GM23248 (cell line): ENCODE results near the gene CCR5. TPM values are rescaled to one million over a fixed set of nuclear protein-coding genes. Genes with fewer than 3 reads are reported as not detected.

Source experiments
- DNase-seq: peaks from one replicate; pipeline ENCODE4 v3.0.0-alpha.2; 2015
- H2AFZ ChIP-seq: fragments of 200-600 bp; sonication (generic); 2 replicates; pipeline ENCODE4 v1.6.1; 2016; ENCODE audit warnings: antibody characterized with exemption
- H3F3A ChIP-seq: fragments of 200-600 bp; sonication (generic); 2 replicates; pipeline ENCODE4 v1.6.1; 2016; ENCODE audit warnings: mild to moderate bottlenecking, antibody characterized with exemption, mixed run types; ENCODE audit not compliant: insufficient read depth
- H3K27ac ChIP-seq: fragments of 200-600 bp; sonication (generic); 2 replicates; pipeline ENCODE4 v1.5.1; 2016; ENCODE audit warnings: mild to moderate bottlenecking
- H3K27me3 ChIP-seq: fragments of 200-600 bp; sonication (generic); replicated peaks from 2 replicates; pipeline ENCODE4 v1.6.1; 2016; ENCODE audit warnings: mild to moderate bottlenecking; ENCODE audit not compliant: insufficient read depth
- H3K36me3 ChIP-seq: fragments of 200-600 bp; sonication (generic); 2 replicates; pipeline ENCODE4 v1.6.1; 2016; ENCODE audit warnings: low read depth, mild to moderate bottlenecking
- H3K4me1 ChIP-seq: fragments of 200-600 bp; sonication (generic); 2 replicates; pipeline ENCODE4 v1.6.1; 2016; ENCODE audit warnings: mild to moderate bottlenecking; ENCODE audit not compliant: insufficient read depth
- H3K4me2 ChIP-seq: fragments of 200-600 bp; sonication (generic); one replicate; pipeline ENCODE4 v1.6.1; 2016; ENCODE audit warnings: mild to moderate bottlenecking; ENCODE audit not compliant: unreplicated experiment
- H3K4me3 ChIP-seq: fragments of 200-600 bp; sonication (generic); 2 replicates; pipeline ENCODE4 v1.5.1; 2016; ENCODE audit warnings: mild to moderate bottlenecking
- H3K79me2 ChIP-seq: fragments of 200-600 bp; sonication (generic); 2 replicates; pipeline ENCODE4 v1.6.1; 2016; ENCODE audit warnings: mild to moderate bottlenecking; ENCODE audit not compliant: insufficient read depth
- H3K9ac ChIP-seq: fragments of 200-600 bp; sonication (generic); 2 replicates; pipeline ENCODE4 v1.6.1; 2016; ENCODE audit warnings: mild to moderate bottlenecking
- H3K9me2 ChIP-seq: fragments of 200-600 bp; sonication (generic); 2 replicates; pipeline ENCODE4 v1.6.1; 2016; ENCODE audit warnings: mixed run types, mild to moderate bottlenecking, moderate library complexity; ENCODE audit not compliant: insufficient read depth
- H3K9me3 ChIP-seq: fragments of 200-600 bp; sonication (generic); one replicate; pipeline ENCODE4 v1.6.1; 2017; ENCODE audit warnings: low read depth
- H4K20me1 ChIP-seq: fragments of 200-600 bp; sonication (generic); 2 replicates; pipeline ENCODE4 v1.6.0; 2016; ENCODE audit not compliant: insufficient read depth
- EZH2 ChIP-seq: fragments of 200-600 bp; sonication (generic); IDR thresholded peaks from 2 replicates; pipeline ENCODE4 v1.6.1; 2018; ENCODE audit warnings: antibody characterized with exemption, mild to moderate bottlenecking; ENCODE audit not compliant: insufficient read depth, poor library complexity, severe bottlenecking
- EZH2phosphoT487 ChIP-seq: fragments of 200-600 bp; sonication (generic); IDR thresholded peaks from 2 replicates; pipeline ENCODE4 v1.6.1; 2018; ENCODE audit warnings: antibody characterized with exemption, moderate library complexity, mild to moderate bottlenecking, low read depth; ENCODE audit not compliant: insufficient read depth
- WGBS, 2 experiments: methylation state at CpG; one replicate each; pipeline ENCODE4 v1.1.6; 2015 to 2017; ENCODE audit warnings: low lambda C conversion rate in 2 of 2, low coverage in 1 of 2; ENCODE audit errors: missing lambda C conversion rate in 2 of 2; 5-methylcytosine and 5-hydroxymethylcytosine counted together
- in situ Hi-C: fragments of 300-500 bp; cut with MboI; formaldehyde crosslinking; loops from 2 replicates; pipeline ENCODE4 v1.15.0; 2020
- polyA plus RNA-seq: library from polyadenylated mRNA; unstranded; fragments of >200 nt; fragmentation: Nextera tagmentation; extraction: Ambion mirVana; gene quantifications from 2 replicates; pipeline ENCODE4 v1.2.1, GENCODE V29; 2016
- total RNA-seq: library from RNA; depleted of rRNA; stranded (reverse); fragments of >200 nt; shearing (Covaris generic); gene quantifications from 2 replicates; pipeline ENCODE4 v1.2.3, GENCODE V29; 2014

Gene CCR5
- total and polyA plus RNA-seq, 2 experiments from 2014 or later = not detected

GRCh38 chr3:46393011-46393410 is 22.3 kb downstream of the CCR5 start:
- in situ Hi-C loops = no loop called here
- Histone ChIP-seq H3K4me3 (no peak overlapping the region), H3K9ac (no peak overlapping the region), H3K27me3 (peaks cover 31% of the 10 kb centered on the region), H3K4me1 (no peaks in the 10 kb centered on the region), H2AFZ (no peak overlapping the region), H3K79me2 (no peaks in the 10 kb centered on the region), H3K27ac (no peak overlapping the region), H3K9me2 (no peaks in the 10 kb centered on the region), H3K9me3 (no peaks in the 10 kb centered on the region), H3F3A (no peaks in the 10 kb centered on the region), H3K36me3 (no peaks in the 10 kb centered on the region), H3K4me2 (no peak overlapping the region), H4K20me1 (no peaks in the 10 kb centered on the region)
- no peak for TF ChIP-seq EZH2phosphoT487
- no peak for TF ChIP-seq EZH2
- 51 to 63% methylated on average over 2 of the region's 2 CpGs for WGBS, 2 experiments
- DNase-seq = no peak

DNA sequence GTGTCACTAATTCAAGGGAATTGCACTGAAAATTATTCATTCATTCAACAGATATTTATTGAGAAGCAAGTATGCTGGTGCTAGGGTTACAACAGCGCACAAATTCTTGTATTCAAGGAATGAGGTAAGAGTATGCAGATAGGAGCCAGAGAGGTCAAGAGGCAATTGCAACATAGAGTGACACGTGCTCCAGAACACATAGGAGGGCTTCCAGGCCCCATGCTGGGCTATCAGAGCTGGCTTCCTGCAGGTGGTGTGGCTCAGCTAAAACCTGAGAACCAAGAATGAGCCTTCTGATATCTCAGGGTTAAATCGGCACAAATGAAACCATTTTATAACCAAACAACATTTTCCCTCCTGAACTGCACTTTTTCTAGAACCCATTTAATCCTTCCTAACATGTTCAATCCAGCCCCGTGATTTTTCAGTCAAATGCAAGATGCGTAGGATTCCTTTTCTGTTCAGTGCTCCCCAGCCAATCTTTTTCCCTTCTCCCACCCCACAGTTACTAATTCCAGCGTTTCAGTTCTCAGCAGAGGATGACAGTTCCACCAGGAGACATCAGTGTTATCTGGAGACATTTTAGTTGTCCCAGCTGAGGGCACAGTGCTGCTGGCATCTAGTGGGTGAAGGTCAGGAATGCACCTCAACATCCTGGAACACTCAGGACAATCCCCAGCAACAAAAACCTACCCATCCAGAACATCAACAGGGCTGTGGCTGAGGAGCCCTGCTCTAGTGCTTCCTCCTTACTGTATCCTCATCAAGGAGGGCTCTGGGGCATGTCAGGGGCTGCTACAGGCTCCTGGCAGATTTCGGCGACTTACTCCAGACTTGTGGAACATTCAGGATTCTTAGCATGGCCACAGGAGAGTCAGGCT is 23.0 kb downstream of the CCR5 start:
- Histone ChIP-seq H3K27ac (no peak overlapping the region), H3K79me2 (no peaks in the 10 kb centered on the region), H2AFZ (no peak overlapping the region), H3K27me3 (peaks cover 31% of the 10 kb centered on the region), H3K9ac (no peak overlapping the region), H3K4me1 (no peaks in the 10 kb centered on the region), H3K9me3 (no peaks in the 10 kb centered on the region), H3F3A (no peaks in the 10 kb centered on the region), H3K36me3 (no peaks in the 10 kb centered on the region), H4K20me1 (no peaks in the 10 kb centered on the region), H3K4me2 (no peak overlapping the region), H3K4me3 (no peak overlapping the region), H3K9me2 (no peaks in the 10 kb centered on the region)
- in situ Hi-C loops = no loop called here
- 77 to 79% methylated on average over 8 of the region's 8 CpGs for WGBS, 2 experiments
- no peak for DNase-seq
- TF ChIP-seq EZH2 = no peak
- no peak for TF ChIP-seq EZH2phosphoT487

DNA sequence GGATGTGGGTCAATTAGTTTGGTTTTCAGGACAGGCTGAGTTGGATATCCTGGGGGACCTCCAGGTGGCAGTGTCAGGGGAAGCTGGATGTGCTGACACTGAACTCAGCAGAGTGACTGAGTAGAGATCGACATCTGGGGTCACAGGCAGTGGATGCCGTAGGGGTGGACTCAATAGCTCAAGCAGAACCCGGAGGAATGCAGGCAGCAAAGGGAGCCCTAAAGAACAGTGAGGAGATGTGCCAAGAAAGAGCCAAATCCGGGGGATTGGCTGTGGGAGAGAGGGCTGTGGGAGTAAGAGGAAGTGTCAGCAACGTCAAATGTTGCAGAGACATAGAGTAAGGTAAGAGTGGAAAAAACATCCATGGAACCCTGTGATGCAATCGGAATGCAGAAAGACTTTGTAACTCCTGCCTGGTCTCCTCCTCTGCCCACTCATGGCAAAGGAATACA is 24.5 kb downstream of the CCR5 start:
- Histone ChIP-seq H3K27ac (no peak overlapping the region), H3K36me3 (no peaks in the 10 kb centered on the region), H3K27me3 (peaks cover 25% of the 10 kb centered on the region), H3K9me3 (no peaks in the 10 kb centered on the region), H3K9ac (no peak overlapping the region), H3K4me2 (no peak overlapping the region), H3K4me1 (peaks cover 13% of the 10 kb centered on the region), H3K4me3 (no peak overlapping the region), H3K9me2 (no peaks in the 10 kb centered on the region), H2AFZ (no peak overlapping the region), H4K20me1 (no peaks in the 10 kb centered on the region), H3F3A (peaks cover 11% of the 10 kb centered on the region; the same call in 1 of the 2 replicates), H3K79me2 (no peaks in the 10 kb centered on the region)
- DNase-seq = peak; percentile 45
- 69 to 72% methylated on average over 6 of the region's 6 CpGs for WGBS, 2 experiments
- in situ Hi-C loops = no loop called here
- TF ChIP-seq EZH2 = no peak
- TF ChIP-seq EZH2phosphoT487 = no peak

DNA sequence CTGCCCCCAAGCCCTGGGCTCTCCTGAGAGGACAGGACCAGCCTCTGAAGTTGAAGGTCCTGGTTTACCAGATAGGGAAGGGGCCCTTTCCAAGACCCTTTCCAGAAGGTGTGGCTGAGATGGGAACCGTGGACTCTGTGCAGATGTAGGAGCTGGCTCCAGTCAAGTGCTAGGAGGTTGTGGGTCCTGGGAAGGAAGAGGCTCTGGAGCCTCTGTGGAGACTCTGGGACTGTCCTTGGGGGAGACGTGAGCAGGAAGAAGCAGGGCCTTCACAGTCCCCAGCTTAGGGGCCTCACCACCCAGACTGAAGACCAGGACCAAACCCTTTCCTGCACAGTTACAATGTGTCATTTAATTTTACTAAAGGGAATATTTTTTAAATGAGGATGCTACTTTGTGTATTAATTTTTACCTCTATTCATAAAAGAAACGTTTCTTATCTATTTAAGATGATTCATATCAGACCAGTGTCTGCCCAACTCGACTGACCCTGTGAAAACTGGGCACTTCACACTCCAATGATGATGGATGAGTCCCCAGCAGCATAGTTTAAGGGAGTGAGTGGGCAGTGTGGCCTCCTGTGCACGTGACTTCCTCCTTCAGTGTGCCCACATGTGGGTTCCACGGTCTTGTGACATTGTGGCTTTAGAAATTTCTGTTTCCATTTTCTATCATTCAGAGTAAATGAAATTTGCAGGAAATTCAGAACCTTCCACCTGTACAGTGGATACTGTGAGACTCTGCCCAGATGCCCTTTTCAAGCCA is 25.2 kb downstream of the CCR5 start:
- Histone ChIP-seq H3K4me1 (peaks cover 14% of the 10 kb centered on the region), H3K27me3 (peaks cover 24% of the 10 kb centered on the region), H3K9me3 (no peaks in the 10 kb centered on the region), H3K27ac (no peak overlapping the region), H3K9me2 (no peaks in the 10 kb centered on the region), H3K9ac (no peak overlapping the region), H3F3A (peaks cover 17% of the 10 kb centered on the region; the same call in 1 of the 2 replicates), H3K4me3 (no peak overlapping the region), H4K20me1 (no peaks in the 10 kb centered on the region), H2AFZ (no peak overlapping the region), H3K4me2 (no peak overlapping the region), H3K79me2 (no peaks in the 10 kb centered on the region), H3K36me3 (no peaks in the 10 kb centered on the region)
- DNase-seq = no peak
- TF ChIP-seq EZH2 = no peak
- no peak for TF ChIP-seq EZH2phosphoT487
- in situ Hi-C loops = no loop called here
- WGBS, 2 experiments = 42 to 43% methylated on average over 6 of the region's 6 CpGs
